ENCODE results near the gene LRRC46. TPM values are rescaled to one million over a fixed set of nuclear protein-coding genes. Genes with fewer than 3 reads are reported as not detected.

LRRC46 gene
- total and polyA plus RNA-seq, 2 of the 13 experiments (the other 11 are each of a cell fraction or from before 2014, with no cell fraction given) = 0.09 TPM

DNA sequence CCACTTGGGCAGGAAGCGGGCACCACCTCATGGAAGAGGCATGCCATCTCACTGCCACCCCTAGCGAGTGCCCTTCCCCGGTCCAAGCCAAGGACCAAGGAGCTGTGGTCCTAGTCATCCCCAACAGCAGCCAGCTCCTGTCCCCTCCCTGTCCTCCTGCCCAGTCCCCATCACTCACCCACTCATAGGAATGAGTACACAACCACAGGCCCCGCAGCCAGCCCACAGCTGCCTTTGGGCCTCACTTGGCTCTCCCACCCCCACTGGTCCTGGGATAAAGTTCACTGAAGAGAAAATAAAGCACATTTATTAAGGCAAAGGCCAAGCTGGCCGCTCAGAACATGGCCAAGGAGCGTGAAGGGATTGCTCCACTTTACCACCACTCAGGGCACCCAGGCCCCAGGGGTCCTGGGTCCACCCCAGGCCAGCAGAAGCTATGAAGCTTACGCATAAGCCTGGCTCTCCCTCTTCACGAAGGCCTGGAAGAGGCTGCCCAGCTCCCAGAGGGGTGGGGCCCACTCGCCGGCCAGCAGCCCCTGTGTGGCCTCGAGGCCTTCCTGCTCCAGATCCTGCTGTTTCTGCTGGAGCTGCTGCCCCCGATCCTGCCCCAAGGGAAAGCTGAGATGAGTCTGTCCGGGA lies 6.0 kb downstream of the LRRC46 start:
- peak overlapping the region in 1 of 3 experiments; percentile 8; a peak in 1 of 6 replicates for H3K4me3 ChIP-seq (replicated peaks in 1 of 3; ENCODE audit: insufficient read depth in 1 of 3, low read depth in 2 of 3, low read length in 3 of 3)
- in situ Hi-C loops (cut with HindIII; ENCODE audit: extremely low pct_ligation_motif_present, low pct_unique_long_range_greater_than_20kb) (no loop called here), intact Hi-C loops (cut with micrococcal nuclease; ENCODE audit: unreplicated experiment) (no loop called here)
- peak; percentile 2; the same call in 1 of the 3 replicates for ATAC-seq
- peaks cover 10% of the 10 kb centered on the region for H3K79me2 ChIP-seq (ENCODE audit: insufficient read depth, low read length)
- H3K9me3 ChIP-seq (ENCODE audit: low read length) = no peaks in the 10 kb centered on the region
- no TSS peak for BruUV-seq (replicated peaks)
- H3K9ac ChIP-seq (ENCODE audit: insufficient read depth, low read depth, low read length) = peak overlapping the region; percentile 40; the same call in 1 of the 2 replicates
- H2AFZ ChIP-seq (ENCODE audit: low read length) = no peak overlapping the region
- H3K27ac ChIP-seq (ENCODE audit: extremely low read length, insufficient read depth, low read length) = peak overlapping the region; percentile 65
- 40% methylated on average over 12 of the region's 13 CpGs for WGBS (ENCODE audit: low lambda C conversion rate)
- no peaks in the 10 kb centered on the region for H4K20me1 ChIP-seq (ENCODE audit: insufficient read depth, low read length)
- POLR2A ChIA-PET = interaction anchor here (1.0 to 2.3 kb wide), 3 partner anchors 13 to 133 kb away, joined by 3 to 12 read pairs (median 4); partner anchors contain the start of genes CDK5RAP3, SP2 and SP6
- peak; percentile 30 for DNase-seq (ENCODE audit: low spot score)
- H3K27me3 ChIP-seq (ENCODE audit: control insufficient read depth in 1 of 2, insufficient read depth in 2 of 2, low read length in 2 of 2) = no peaks in the 10 kb centered on the region; a peak in 1 of 5 replicates
- peak; percentile 61 for FAIRE-seq
- CTCF ChIA-PET (ENCODE audit: low intra/inter-chr PET ratio, low total read pairs) = no interaction called here
- H3K36me3 ChIP-seq (replicated peaks in 1 of 2; ENCODE audit: control insufficient read depth in 1 of 2, insufficient read depth in 2 of 2, low read length in 2 of 2) = no peaks in the 10 kb centered on the region; a peak in 2 of 5 replicates
- peak overlapping the region; percentile 26 for H3K4me2 ChIP-seq (ENCODE audit: low read depth, low read length)
- peaks cover 49% of the 10 kb centered on the region for H3K4me1 ChIP-seq (ENCODE audit: insufficient read depth, low read length)
- no peak for TF ChIP-seq HNF1B (CRISPR knock-in tag; IDR thresholded peaks at IDR 0.05)
- no peak for TF ChIP-seq ZBTB14 (CRISPR knock-in tag; IDR thresholded peaks at IDR 0.05)
- TF ChIP-seq ZFP1 (CRISPR knock-in tag; IDR thresholded peaks at IDR 0.05) = no peak
- peak; percentile 40; the same call in 1 of the 2 replicates for TF ChIP-seq ZFX (CRISPR knock-in tag; IDR thresholded peaks at IDR 0.05; ENCODE audit: low read depth)
- TF ChIP-seq, protein P1, sequence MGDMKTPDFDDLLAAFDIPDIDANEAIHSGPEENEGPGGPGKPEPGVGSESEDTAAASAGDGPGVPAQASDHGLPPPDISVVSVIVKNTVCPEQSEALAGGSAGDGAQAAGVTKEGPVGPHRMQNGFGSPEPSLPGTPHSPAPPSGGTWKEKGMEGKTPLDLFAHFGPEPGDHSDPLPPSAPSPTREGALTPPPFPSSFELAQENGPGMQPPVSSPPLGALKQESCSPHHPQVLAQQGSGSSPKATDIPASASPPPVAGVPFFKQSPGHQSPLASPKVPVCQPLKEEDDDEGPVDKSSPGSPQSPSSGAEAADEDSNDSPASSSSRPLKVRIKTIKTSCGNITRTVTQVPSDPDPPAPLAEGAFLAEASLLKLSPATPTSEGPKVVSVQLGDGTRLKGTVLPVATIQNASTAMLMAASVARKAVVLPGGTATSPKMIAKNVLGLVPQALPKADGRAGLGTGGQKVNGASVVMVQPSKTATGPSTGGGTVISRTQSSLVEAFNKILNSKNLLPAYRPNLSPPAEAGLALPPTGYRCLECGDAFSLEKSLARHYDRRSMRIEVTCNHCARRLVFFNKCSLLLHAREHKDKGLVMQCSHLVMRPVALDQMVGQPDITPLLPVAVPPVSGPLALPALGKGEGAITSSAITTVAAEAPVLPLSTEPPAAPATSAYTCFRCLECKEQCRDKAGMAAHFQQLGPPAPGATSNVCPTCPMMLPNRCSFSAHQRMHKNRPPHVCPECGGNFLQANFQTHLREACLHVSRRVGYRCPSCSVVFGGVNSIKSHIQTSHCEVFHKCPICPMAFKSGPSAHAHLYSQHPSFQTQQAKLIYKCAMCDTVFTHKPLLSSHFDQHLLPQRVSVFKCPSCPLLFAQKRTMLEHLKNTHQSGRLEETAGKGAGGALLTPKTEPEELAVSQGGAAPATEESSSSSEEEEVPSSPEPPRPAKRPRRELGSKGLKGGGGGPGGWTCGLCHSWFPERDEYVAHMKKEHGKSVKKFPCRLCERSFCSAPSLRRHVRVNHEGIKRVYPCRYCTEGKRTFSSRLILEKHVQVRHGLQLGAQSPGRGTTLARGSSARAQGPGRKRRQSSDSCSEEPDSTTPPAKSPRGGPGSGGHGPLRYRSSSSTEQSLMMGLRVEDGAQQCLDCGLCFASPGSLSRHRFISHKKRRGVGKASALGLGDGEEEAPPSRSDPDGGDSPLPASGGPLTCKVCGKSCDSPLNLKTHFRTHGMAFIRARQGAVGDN (CRISPR knock-in tag; IDR thresholded peaks at IDR 0.05) = peak; percentile 70
- TF ChIP-seq SUZ12 (IDR thresholded peaks at IDR 0.05; ENCODE audit: low read depth, low read length) = no peak
- no peak for TF ChIP-seq FOXA1 (IDR thresholded peaks at IDR 0.05)
- peak; percentile 17; the same call in 1 of the 2 replicates for TF ChIP-seq FOXA1 (CRISPR knock-in tag; IDR thresholded peaks at IDR 0.05)
- no peak for TF ChIP-seq ZUFSP (CRISPR knock-in tag; IDR thresholded peaks at IDR 0.05; ENCODE audit: borderline replicate concordance)
- TF ChIP-seq, protein P2, sequence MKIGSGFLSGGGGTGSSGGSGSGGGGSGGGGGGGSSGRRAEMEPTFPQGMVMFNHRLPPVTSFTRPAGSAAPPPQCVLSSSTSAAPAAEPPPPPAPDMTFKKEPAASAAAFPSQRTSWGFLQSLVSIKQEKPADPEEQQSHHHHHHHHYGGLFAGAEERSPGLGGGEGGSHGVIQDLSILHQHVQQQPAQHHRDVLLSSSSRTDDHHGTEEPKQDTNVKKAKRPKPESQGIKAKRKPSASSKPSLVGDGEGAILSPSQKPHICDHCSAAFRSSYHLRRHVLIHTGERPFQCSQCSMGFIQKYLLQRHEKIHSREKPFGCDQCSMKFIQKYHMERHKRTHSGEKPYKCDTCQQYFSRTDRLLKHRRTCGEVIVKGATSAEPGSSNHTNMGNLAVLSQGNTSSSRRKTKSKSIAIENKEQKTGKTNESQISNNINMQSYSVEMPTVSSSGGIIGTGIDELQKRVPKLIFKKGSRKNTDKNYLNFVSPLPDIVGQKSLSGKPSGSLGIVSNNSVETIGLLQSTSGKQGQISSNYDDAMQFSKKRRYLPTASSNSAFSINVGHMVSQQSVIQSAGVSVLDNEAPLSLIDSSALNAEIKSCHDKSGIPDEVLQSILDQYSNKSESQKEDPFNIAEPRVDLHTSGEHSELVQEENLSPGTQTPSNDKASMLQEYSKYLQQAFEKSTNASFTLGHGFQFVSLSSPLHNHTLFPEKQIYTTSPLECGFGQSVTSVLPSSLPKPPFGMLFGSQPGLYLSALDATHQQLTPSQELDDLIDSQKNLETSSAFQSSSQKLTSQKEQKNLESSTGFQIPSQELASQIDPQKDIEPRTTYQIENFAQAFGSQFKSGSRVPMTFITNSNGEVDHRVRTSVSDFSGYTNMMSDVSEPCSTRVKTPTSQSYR (CRISPR knock-in tag; IDR thresholded peaks at IDR 0.05; ENCODE audit: borderline replicate concordance) = peak; percentile 43; the same call in 1 of the 2 replicates

Measured in HepG2 (cell line).